ENCODE measurements around the gene SLAMF7.
A peak's percentile ranks its signal among the peaks of the same experiment; 100 is the strongest.
"Not testable (repeated sequence)": the region's sequence is repeated elsewhere in the genome, so short reads cannot be mapped to it uniquely, and the experiment has no call there.

Gene SLAMF7

GRCh38 chr1:160713161-160713560 is 25.9 kb upstream of the SLAMF7 start:
- H3K4me3 Mint-ChIP-seq: no peak overlapping the region
- H3K36me3 Mint-ChIP-seq: peaks cover 4% of the 10 kb centered on the region
- H3K27me3 Mint-ChIP-seq: no peaks in the 10 kb centered on the region
- no peaks in the 10 kb centered on the region for H3K9me3 Mint-ChIP-seq
- no peak overlapping the region for H3K27ac Mint-ChIP-seq
- peaks cover 57% of the 10 kb centered on the region for H3K4me1 Mint-ChIP-seq

- H3K27me3 Mint-ChIP-seq, H3K36me3 Mint-ChIP-seq, H3K4me3 Mint-ChIP-seq, H3K9me3 Mint-ChIP-seq: not testable (repeated sequence)
- Mint-ChIP-seq H3K27ac (peak overlapping the region; percentile 72), H3K4me1 (peaks cover 64% of the 10 kb centered on the region)
Measured at GRCh38 chr1:160714034-160714648, 24.9 kb upstream of the SLAMF7 start.

- Mint-ChIP-seq H3K36me3 (no peaks in the 10 kb centered on the region), H3K27ac (no peak overlapping the region), H3K27me3 (no peaks in the 10 kb centered on the region), H3K9me3 (no peaks in the 10 kb centered on the region), H3K4me3 (no peak overlapping the region), H3K4me1 (peaks cover 79% of the 10 kb centered on the region)
Measured at GRCh38 chr1:160716013-160716412, 23.0 kb upstream of the SLAMF7 start.

GRCh38 chr1:160717306-160717705 is 21.7 kb upstream of the SLAMF7 start:
- Mint-ChIP-seq H3K27me3 (no peaks in the 10 kb centered on the region), H3K36me3 (no peaks in the 10 kb centered on the region), H3K4me3 (no peak overlapping the region), H3K27ac (peak overlapping the region; percentile 47), H3K9me3 (no peaks in the 10 kb centered on the region), H3K4me1 (peaks cover 78% of the 10 kb centered on the region)

- Mint-ChIP-seq H3K4me1 (peaks cover 78% of the 10 kb centered on the region), H3K27ac (no peak overlapping the region)
Measured at GRCh38 chr1:160718210-160718609, 20.8 kb upstream of the SLAMF7 start.

GRCh38 chr1:160720356-160721085 is 18.5 kb upstream of the SLAMF7 start:
- Mint-ChIP-seq H3K36me3 (no peaks in the 10 kb centered on the region), H3K9me3 (no peaks in the 10 kb centered on the region), H3K4me3 (no peak overlapping the region), H3K27me3 (no peaks in the 10 kb centered on the region), H3K27ac (peak overlapping the region; percentile 24), H3K4me1 (peaks cover 65% of the 10 kb centered on the region)

More at GRCh38 chr1:160718210-160718609, 20.8 kb upstream of the SLAMF7 start:
- no peak overlapping the region for H3K4me3 Mint-ChIP-seq
- no peaks in the 10 kb centered on the region for H3K36me3 Mint-ChIP-seq
- no peaks in the 10 kb centered on the region for H3K27me3 Mint-ChIP-seq
- H3K9me3 Mint-ChIP-seq: no peaks in the 10 kb centered on the region

GRCh38 chr1:160721473-160721872 is 17.6 kb upstream of the SLAMF7 start:
- peaks cover 55% of the 10 kb centered on the region for H3K4me1 Mint-ChIP-seq
- H3K27me3 Mint-ChIP-seq: no peaks in the 10 kb centered on the region

GRCh38 chr1:160722726-160723125 is 16.3 kb upstream of the SLAMF7 start:
- Mint-ChIP-seq H3K27me3 (no peaks in the 10 kb centered on the region), H3K9me3 (no peaks in the 10 kb centered on the region), H3K27ac (peak overlapping the region; percentile 53), H3K36me3 (no peaks in the 10 kb centered on the region), H3K4me3 (peak overlapping the region; percentile 24), H3K4me1 (peaks cover 43% of the 10 kb centered on the region)

More at GRCh38 chr1:160721473-160721872, 17.6 kb upstream of the SLAMF7 start:
- H3K36me3 Mint-ChIP-seq: no peaks in the 10 kb centered on the region
- H3K9me3 Mint-ChIP-seq: no peaks in the 10 kb centered on the region
- H3K4me3 Mint-ChIP-seq: no peak overlapping the region
- no peak overlapping the region for H3K27ac Mint-ChIP-seq

- H3K27ac Mint-ChIP-seq: no peak overlapping the region
- no peaks in the 10 kb centered on the region for H3K36me3 Mint-ChIP-seq
- H3K4me3 Mint-ChIP-seq: no peak overlapping the region
- no peaks in the 10 kb centered on the region for H3K27me3 Mint-ChIP-seq
- no peaks in the 10 kb centered on the region for H3K9me3 Mint-ChIP-seq
- H3K4me1 Mint-ChIP-seq: peaks cover 36% of the 10 kb centered on the region
Measured at GRCh38 chr1:160723332-160723731, 15.7 kb upstream of the SLAMF7 start.

GRCh38 chr1:160724465-160725242 is 14.4 kb upstream of the SLAMF7 start:
- Mint-ChIP-seq H3K9me3 (no peaks in the 10 kb centered on the region), H3K4me1 (peaks cover 30% of the 10 kb centered on the region), H3K27me3 (no peaks in the 10 kb centered on the region), H3K4me3 (no peak overlapping the region), H3K27ac (peak overlapping the region; percentile 53), H3K36me3 (no peaks in the 10 kb centered on the region)

GRCh38 chr1:160726114-160726497 is 12.9 kb upstream of the SLAMF7 start:
- no peak overlapping the region for H3K27ac Mint-ChIP-seq
- H3K27me3 Mint-ChIP-seq: no peaks in the 10 kb centered on the region
- peaks cover 16% of the 10 kb centered on the region for H3K4me1 Mint-ChIP-seq
- H3K36me3 Mint-ChIP-seq: no peaks in the 10 kb centered on the region
- no peak overlapping the region for H3K4me3 Mint-ChIP-seq
- no peaks in the 10 kb centered on the region for H3K9me3 Mint-ChIP-seq

GRCh38 chr1:160726498-160727315 is 12.3 kb upstream of the SLAMF7 start:
- Mint-ChIP-seq H3K27me3 (no peaks in the 10 kb centered on the region), H3K36me3 (no peaks in the 10 kb centered on the region), H3K4me3 (no peak overlapping the region), H3K27ac (no peak overlapping the region), H3K9me3 (no peaks in the 10 kb centered on the region), H3K4me1 (peaks cover 20% of the 10 kb centered on the region)

GRCh38 chr1:160727316-160727640 is 11.8 kb upstream of the SLAMF7 start:
- peaks cover 2% of the 10 kb centered on the region for H3K36me3 Mint-ChIP-seq
- peaks cover 22% of the 10 kb centered on the region for H3K4me1 Mint-ChIP-seq
- H3K9me3 Mint-ChIP-seq: no peaks in the 10 kb centered on the region
- H3K27me3 Mint-ChIP-seq: no peaks in the 10 kb centered on the region
- no peak overlapping the region for H3K27ac Mint-ChIP-seq
- H3K4me3 Mint-ChIP-seq: no peak overlapping the region

- peaks cover 47% of the 10 kb centered on the region for H3K4me1 Mint-ChIP-seq
- peak overlapping the region; percentile 54 for H3K4me3 Mint-ChIP-seq
- H3K27me3 Mint-ChIP-seq, H3K9me3 Mint-ChIP-seq: not testable (repeated sequence)
- H3K36me3 Mint-ChIP-seq: peaks cover 12% of the 10 kb centered on the region
- peak overlapping the region; percentile 87 for H3K27ac Mint-ChIP-seq
Measured at GRCh38 chr1:160731564-160731963, 7.5 kb upstream of the SLAMF7 start.

- peak overlapping the region; percentile 54 for H3K4me3 Mint-ChIP-seq
- no peaks in the 10 kb centered on the region for H3K27me3 Mint-ChIP-seq
- H3K9me3 Mint-ChIP-seq: peaks cover 13% of the 10 kb centered on the region
- H3K4me1 Mint-ChIP-seq: peaks cover 50% of the 10 kb centered on the region
- peaks cover 16% of the 10 kb centered on the region for H3K36me3 Mint-ChIP-seq
- peak overlapping the region; percentile 87 for H3K27ac Mint-ChIP-seq
Measured at GRCh38 chr1:160731990-160732389, 7.1 kb upstream of the SLAMF7 start.

Data from activated naive CD4-positive, alpha-beta T cell treated with anti-CD3 and anti-CD28 coated beads, Interleukin-2, amount 50 U/mL, for 24 hours (primary cell).